SK-N-MC (cell line): ENCODE data around the gene TMTC1.

ENCODE experiments used
- DNase-seq: peaks from one replicate; pipeline ENCODE4 v3.0.0-alpha.2; 2011; ENCODE audit warnings: low read depth, low spot score
- H3K27ac ChIP-seq: fragments of 200-600 bp; sonication (generic); 2 replicates; pipeline ENCODE4 v1.5.1; 2016; ENCODE audit warnings: mixed run types
- H3K36me3 ChIP-seq: fragments of 200-600 bp; sonication (generic); 2 replicates; pipeline ENCODE4 v1.6.1; 2017; ENCODE audit warnings: antibody characterized with exemption, low read length, mixed read lengths; ENCODE audit not compliant: insufficient read depth
- H3K4me3 ChIP-seq: fragments of 200-600 bp; sonication (generic); 2 replicates; pipeline ENCODE4 v1.5.1; 2016
- H3K9ac ChIP-seq: fragments of 200-600 bp; sonication (generic); 2 replicates; pipeline ENCODE4 v1.8.0; 2017; ENCODE audit warnings: mixed run types, mixed read lengths; ENCODE audit not compliant: insufficient read length
- H3K9me3 ChIP-seq: fragments of 200-600 bp; sonication (generic); 2 replicates; pipeline ENCODE4 v1.6.1; 2017; ENCODE audit warnings: low read depth, mild to moderate bottlenecking, antibody characterized with exemption, low read length, moderate library complexity, mixed read lengths
- EZH2 ChIP-seq: fragments of 200-600 bp; sonication (generic); IDR thresholded peaks from one replicate; pipeline ENCODE4 v1.6.1; 2017; ENCODE audit warnings: antibody characterized with exemption
- FOXP2 ChIP-seq: optimal IDR thresholded peaks from 2 replicates; pipeline ENCODE3; 2011; ENCODE audit warnings: mild to moderate bottlenecking, moderate library complexity; ENCODE audit not compliant: insufficient read depth; ENCODE audit errors: extremely low read length, control extremely low read depth
- POLR2AphosphoS5 ChIP-seq: IDR thresholded peaks from 2 replicates; pipeline ENCODE4 v1.6.1; 2012; ENCODE audit warnings: mild to moderate bottlenecking, low read depth, low read length, borderline replicate concordance

The TMTC1 gene

GRCh38 chr12:29544428-29545101, 239.2 kb downstream of the TMTC1 start:
- no peak for DNase-seq
- Histone ChIP-seq H3K27ac (no peak overlapping the region), H3K9ac (no peak overlapping the region), H3K9me3 (no peaks in the 10 kb centered on the region), H3K4me3 (no peak overlapping the region), H3K36me3 (no peaks in the 10 kb centered on the region)
- TF ChIP-seq FOXP2 (no peak), EZH2 (no peak), POLR2AphosphoS5 (no peak)

- no peak for TF ChIP-seq FOXP2
- no peak for TF ChIP-seq POLR2AphosphoS5
- TF ChIP-seq EZH2: no peak
- no peak for DNase-seq
- no peaks in the 10 kb centered on the region for H3K36me3 ChIP-seq
- H3K4me3 ChIP-seq: no peak overlapping the region
- no peak overlapping the region for H3K9ac ChIP-seq
- no peak overlapping the region for H3K27ac ChIP-seq
- H3K9me3 ChIP-seq: no peaks in the 10 kb centered on the region
Observed at GRCh38 chr12:29543036-29543435, 240.7 kb downstream of the TMTC1 start.

GRCh38 chr12:29537298-29537697, 246.4 kb downstream of the TMTC1 start:
- DNase-seq: no peak
- TF ChIP-seq POLR2AphosphoS5 (no peak), FOXP2 (no peak)
- Histone ChIP-seq H3K36me3 (no peaks in the 10 kb centered on the region), H3K9me3 (no peaks in the 10 kb centered on the region), H3K4me3 (no peak overlapping the region), H3K9ac (no peak overlapping the region), H3K27ac (no peak overlapping the region)

GRCh38 chr12:29534935-29535334, 248.8 kb downstream of the TMTC1 start:
- no peaks in the 10 kb centered on the region for H3K9me3 ChIP-seq
- TF ChIP-seq FOXP2 (no peak), EZH2 (no peak), POLR2AphosphoS5 (no peak)
- H3K27ac ChIP-seq: no peak overlapping the region
- no peak overlapping the region for H3K4me3 ChIP-seq
- no peak for DNase-seq
- H3K36me3 ChIP-seq: no peaks in the 10 kb centered on the region
- no peak overlapping the region for H3K9ac ChIP-seq

GRCh38 chr12:29533815-29534489, 249.8 kb downstream of the TMTC1 start:
- no peak for TF ChIP-seq FOXP2
- no peak for TF ChIP-seq POLR2AphosphoS5
- no peak overlapping the region for H3K4me3 ChIP-seq
- no peaks in the 10 kb centered on the region for H3K9me3 ChIP-seq
- no peak overlapping the region for H3K9ac ChIP-seq
- DNase-seq: no peak
- no peaks in the 10 kb centered on the region for H3K36me3 ChIP-seq
- no peak overlapping the region for H3K27ac ChIP-seq

GRCh38 chr12:29531471-29531870, 252.3 kb downstream of the TMTC1 start:
- Histone ChIP-seq H3K36me3 (no peaks in the 10 kb centered on the region), H3K4me3 (no peak overlapping the region)

GRCh38 chr12:29530436-29530835, 253.3 kb downstream of the TMTC1 start:
- TF ChIP-seq FOXP2 (no peak), POLR2AphosphoS5 (no peak), EZH2 (no peak)
- no peak overlapping the region for H3K27ac ChIP-seq
- H3K9ac ChIP-seq: no peak overlapping the region
- no peak overlapping the region for H3K4me3 ChIP-seq
- H3K36me3 ChIP-seq: no peaks in the 10 kb centered on the region
- no peak for DNase-seq
- H3K9me3 ChIP-seq: no peaks in the 10 kb centered on the region

More at GRCh38 chr12:29531471-29531870, 252.3 kb downstream of the TMTC1 start:
- TF ChIP-seq EZH2: no peak
- no peak for TF ChIP-seq FOXP2
- DNase-seq: no peak
- H3K9ac ChIP-seq: no peak overlapping the region
- H3K9me3 ChIP-seq: no peaks in the 10 kb centered on the region
- H3K27ac ChIP-seq: no peak overlapping the region

GRCh38 chr12:29528161-29528560, 255.6 kb downstream of the TMTC1 start:
- Histone ChIP-seq H3K9me3 (no peaks in the 10 kb centered on the region), H3K27ac (no peak overlapping the region), H3K36me3 (no peaks in the 10 kb centered on the region), H3K4me3 (no peak overlapping the region), H3K9ac (no peak overlapping the region)
- TF ChIP-seq EZH2 (no peak), FOXP2 (no peak), POLR2AphosphoS5 (no peak)
- no peak for DNase-seq
